Stromal cell of bone marrow (primary cell): ENCODE data around the gene ZNF496.
"Not testable (repeated sequence)": the region's sequence is repeated elsewhere in the genome, so short reads cannot be mapped to it uniquely, and the experiment has no call there.

Experiments used
- DNase-seq: peaks from one replicate; pipeline ENCODE4 v3.0.0-alpha.2; 2012; ENCODE audit warnings: low read depth

ZNF496 gene

DNA sequence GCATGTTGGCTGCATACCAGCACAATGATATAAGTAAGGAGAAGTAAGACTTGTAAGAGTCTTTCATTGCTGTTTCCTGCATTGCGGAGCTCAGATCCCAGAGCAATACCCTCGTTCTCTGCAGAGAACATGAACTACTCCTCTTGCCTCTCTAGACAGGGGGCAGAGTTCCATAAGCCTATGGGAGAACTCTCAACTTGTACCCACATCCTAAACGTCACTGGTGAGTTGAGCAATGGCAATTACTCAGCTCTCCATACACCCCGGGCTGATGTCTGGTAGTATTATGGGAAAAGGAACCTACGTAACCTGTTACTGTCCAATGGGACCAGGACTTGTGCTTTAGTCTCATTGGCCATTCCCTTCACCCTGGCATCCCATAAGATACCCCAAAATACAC lies 27.3 kb upstream of the ZNF496 start:
- DNase-seq: no peak

DNA sequence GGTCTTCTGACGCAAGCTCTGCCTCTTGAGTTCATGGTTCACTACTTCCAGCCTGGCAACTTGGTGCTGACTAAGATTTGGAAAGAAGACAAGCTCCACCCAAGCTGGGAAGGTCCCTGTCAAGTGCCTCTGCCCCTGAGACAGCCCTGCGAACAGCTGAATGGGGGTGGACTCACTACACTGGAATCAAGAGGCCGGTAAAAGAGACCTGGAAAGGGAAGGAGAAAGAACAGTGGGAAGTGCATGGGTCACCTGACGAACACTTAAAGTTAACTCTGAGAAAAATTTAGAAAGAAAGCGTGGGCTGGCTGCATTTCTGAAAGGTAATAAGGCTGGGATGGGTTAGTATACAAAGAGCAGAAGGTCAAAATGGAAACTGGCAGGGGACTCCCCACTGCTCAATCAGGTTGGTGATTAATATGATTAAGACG lies 26.1 kb upstream of the ZNF496 start:
- DNase-seq: peak; percentile 68

DNA sequence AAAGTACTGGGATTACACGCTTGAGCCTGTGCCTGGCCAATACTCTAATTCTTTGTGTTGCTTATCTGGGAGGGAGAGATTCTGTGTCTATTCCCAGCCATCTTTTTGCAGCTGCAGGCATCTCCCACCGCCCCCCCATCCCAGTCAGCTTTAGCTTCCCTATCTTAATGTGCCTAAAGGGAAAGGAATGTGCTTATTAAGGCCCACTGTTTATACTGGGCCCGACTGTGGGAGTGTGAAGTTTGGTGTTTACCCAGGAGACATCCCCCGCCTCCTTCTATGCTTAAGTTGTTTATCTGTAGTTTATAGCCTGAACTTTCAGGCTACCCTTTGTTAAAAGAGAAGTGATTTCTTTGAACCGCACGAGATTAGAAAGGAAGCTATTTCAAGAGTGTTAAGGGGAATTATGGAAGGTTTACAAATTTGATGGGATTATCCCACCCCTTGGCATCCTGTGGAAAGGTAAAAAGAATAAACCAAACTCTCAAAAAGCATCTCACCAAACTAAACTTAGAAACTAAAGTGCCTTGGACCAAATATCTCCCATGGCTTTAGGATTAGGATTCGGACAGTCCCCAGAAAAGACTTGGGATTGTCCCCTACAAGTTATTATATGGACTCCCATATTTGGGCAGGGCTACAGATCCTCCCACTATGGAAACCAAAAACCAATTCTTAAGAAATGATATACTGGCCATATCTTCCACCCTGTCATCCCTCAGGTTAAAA lies 25.5 kb upstream of the ZNF496 start:
- DNase-seq: no peak

DNA sequence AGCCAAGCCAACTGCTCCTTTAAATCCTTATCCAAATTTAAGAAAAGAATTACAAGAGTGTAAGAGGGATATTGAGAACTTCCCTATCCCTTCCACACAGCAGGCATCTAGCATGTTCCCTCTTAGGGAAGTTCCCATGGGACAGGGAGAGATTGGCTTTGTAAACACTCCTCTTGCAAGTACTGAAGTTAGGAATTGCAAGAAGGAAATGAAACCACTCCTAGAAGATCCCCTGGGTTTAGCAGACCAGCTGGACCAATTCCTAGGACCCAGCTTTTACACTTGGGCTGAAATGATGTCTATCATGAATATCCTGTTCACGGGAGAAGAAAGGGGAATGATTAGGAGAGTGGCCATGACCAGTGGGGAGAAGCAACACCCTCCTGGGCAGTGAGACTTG lies 23.5 kb upstream of the ZNF496 start:
- DNase-seq: not testable (repeated sequence)

DNA sequence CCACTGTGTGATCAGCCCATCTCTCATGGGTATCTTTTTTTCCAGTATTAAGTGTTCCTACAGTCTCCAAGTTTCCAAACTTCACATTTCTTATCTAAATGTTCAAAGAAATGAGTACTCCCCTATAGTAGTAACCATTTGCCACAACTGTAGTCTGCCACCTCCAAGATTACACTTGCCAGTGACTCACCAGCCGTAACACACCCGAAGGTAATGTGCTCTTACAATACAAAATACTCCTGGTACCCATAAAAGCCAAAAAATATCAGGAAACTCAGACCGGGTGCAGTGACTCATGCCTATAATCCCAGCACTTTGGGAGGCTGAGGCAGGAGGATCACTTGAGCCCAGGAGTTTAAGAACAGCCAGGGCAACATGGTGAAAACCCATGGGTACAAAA lies 20.5 kb upstream of the ZNF496 start:
- no peak for DNase-seq

DNA sequence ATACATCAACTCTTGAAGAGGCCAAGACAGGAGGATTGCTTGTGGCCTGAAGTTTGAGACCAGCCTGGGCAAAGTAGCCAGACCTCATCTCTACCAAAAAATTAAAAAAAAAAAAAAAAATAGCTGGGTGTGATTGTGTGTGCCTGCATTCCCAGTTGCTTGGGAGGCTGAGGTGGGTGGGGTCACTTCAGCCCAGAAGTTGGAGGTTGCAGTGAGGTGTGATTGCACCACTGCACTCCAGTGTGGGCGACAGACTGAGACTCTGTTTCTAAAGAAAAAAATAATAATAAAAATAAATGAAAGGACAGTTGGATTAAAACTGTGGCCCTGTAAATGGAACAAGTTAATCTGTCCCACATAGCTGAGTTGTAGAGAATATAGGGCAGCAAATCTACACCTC lies 18.9 kb upstream of the ZNF496 start:
- no peak for DNase-seq

DNA sequence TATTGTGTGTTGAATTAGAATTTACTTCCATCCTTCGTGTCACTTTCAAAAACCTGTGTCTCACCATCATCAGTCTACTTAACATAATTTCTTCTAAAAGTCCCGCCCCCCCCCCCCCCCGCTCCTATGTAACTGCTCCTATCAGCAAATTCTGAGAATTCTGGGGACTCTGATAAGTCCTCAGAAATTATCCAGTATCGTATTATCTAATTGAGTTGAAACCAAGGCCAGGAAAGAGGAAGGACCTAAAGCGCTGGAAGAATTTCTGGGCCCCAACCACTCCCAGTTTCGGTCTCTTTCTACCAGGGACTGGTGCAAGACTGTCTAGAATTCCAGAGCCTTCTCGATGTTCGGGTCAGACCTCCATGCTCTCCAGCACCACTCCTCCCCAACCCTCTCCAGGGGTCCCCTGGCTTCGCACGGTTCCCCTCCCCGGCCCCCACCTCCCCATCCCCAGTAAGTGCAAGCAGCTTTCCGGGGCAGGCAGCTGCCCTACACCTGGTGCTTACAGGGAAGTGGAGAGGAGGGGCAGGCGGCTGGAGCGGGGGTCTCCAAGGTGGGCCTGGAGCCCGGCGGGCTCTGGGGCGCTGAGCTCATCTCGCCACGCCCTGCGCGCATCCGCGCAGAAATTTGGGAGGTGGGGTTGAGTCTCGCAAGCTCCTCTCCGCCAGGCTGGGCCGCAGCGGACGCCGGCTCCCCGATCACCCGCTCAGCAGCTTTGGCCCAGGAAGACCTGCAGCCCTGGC lies 16.0 kb upstream of the ZNF496 start:
- DNase-seq: no peak

DNA sequence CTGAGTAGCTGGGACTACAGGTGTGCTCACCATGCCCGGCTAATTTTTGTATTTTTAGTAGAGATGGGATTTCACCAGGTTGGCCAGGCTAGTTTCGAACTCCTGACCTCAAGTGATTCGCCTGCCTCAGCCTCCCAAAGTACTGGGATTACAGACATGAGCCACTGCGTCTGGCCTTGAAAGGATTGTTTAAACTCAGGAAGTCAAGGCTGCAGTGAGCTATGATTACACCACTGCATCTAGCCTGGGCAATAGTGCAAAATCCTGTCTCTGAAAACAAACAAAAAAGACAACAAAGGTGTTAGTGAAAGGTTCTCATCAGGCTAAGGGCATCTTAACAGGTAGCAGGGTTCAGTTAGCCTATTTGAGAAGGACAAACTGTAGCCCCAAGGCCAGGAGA lies 14.2 kb upstream of the ZNF496 start:
- no peak for DNase-seq

DNA sequence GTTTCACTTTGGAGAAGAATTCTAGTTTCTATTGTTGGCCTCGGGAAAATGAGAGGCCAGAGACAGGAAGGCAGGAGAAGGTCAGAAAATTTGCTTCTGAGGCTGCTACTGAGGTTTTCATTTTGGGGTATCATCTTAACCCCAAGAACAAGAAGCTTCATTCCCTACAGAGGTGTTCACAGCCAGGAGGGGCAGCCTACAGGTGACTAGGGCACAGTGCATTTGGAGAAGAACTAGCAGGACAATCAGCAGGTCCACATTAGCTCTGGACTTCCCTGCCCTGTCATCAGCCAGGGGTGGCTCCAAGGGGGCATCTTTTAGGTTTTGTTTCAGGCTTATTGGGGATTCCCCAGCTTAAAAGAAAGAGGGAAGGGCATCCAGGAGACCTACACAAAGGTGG lies 12.1 kb upstream of the ZNF496 start:
- no peak for DNase-seq

DNA sequence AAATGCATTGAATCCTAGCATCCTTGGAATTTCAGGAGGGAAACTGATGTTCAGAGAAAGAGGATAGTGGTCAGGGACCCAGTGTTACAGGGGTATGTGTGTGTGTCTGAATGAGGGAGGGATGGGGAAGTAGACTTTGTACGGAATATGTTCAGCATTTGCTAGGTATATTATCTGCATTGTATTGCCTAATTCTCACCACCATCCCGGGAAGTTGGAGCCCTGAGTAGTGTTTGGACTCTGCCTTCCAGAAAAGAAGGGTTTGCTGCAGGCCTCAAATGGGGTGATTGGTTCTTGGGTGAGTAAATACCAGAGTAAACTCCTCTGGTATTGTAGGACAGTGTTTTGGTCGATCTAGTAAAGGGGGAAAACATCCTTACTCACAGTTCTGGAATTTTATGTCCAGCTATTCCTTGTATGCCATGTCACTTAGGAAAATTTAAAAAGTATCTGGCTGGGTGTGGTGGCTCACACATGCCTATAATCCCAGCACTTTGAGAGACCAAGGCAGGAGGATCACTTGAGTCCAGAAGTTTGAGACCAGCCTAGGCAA lies 7.1 kb upstream of the ZNF496 start:
- no peak for DNase-seq

DNA sequence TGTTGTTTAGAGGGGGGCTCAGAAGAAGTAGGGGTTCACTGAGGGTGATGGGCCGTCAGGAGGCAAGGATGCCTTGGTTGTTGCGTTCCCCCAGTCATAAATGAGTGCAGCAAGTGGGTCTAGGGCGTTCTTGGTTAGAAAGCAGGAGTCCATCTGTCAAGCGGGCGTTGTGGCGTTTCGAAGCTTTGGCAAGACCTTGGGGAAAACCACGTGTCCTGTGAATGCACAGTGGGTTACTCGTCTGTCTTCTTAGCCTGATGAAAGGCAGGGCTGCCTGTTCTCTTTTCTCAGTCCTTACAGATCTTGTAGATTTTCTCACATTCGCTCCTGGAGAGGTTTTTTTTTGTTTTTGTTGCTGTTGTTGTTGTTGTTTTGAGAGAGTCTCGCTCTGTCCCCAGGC lies 6.3 kb upstream of the ZNF496 start:
- DNase-seq: no peak

DNA sequence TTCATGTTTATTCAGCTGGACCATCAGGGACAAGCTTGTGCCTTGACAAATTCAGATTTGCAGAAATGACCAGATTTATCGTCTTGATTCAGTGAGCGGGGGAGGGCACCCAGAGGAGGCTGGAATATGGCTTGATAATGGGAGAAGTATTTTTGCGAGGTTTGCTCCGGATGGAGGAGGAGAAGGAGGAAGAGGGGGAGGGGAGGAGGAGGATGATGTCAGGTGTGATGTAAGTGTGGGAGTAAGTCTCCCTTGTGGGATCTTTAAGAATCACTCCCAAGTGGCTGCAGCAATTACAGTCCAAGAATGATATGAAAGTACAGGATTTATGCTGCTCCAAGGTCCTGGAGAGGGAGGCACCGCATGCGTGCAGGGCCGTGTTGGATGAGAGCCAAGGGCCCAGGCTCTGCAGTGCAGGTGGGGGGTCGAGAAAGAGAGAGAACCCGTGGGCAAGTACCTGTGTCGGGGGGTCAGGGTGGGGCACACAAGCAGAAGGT lies 5.6 kb upstream of the ZNF496 start:
- no peak for DNase-seq

DNA sequence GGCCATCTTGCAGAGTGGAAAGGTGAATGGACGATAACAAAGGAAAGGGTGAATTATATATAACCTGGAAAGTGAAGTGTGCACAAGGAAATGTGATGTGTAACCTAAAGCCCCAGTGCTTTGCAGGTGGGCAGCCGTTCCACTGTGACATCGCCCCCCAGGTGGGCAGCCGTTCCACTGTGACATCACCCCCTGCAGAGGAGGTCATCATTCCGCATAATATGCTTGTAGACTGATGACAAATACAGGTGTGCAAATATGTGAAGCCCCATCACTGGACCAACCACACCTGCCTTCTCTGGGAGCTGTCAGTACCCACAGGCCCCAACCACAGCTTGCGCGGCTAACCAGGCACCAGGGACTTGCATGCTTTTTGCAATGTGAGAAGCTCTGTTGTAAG lies 4.7 kb upstream of the ZNF496 start:
- DNase-seq: no peak

DNA sequence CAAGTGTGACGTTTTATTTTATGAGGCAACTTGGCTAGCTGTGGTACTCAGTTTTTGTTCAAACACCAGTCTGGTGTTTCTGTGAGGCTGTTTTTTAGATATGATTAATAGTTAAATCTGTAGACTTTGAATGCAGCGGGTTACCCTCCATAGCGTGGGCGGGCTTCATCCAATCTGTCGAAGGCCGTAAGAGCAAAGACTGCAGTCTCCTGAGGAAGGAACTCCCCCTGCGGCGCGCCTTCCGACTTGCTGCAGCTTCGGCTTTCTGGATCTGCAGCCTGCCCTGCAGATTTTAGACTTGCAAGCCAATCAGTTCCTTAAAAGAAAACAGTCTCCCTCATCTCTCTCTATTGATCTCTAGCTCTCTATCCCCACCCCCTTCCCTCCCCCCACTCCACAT lies 4.2 kb upstream of the ZNF496 start:
- DNase-seq: no peak

DNA sequence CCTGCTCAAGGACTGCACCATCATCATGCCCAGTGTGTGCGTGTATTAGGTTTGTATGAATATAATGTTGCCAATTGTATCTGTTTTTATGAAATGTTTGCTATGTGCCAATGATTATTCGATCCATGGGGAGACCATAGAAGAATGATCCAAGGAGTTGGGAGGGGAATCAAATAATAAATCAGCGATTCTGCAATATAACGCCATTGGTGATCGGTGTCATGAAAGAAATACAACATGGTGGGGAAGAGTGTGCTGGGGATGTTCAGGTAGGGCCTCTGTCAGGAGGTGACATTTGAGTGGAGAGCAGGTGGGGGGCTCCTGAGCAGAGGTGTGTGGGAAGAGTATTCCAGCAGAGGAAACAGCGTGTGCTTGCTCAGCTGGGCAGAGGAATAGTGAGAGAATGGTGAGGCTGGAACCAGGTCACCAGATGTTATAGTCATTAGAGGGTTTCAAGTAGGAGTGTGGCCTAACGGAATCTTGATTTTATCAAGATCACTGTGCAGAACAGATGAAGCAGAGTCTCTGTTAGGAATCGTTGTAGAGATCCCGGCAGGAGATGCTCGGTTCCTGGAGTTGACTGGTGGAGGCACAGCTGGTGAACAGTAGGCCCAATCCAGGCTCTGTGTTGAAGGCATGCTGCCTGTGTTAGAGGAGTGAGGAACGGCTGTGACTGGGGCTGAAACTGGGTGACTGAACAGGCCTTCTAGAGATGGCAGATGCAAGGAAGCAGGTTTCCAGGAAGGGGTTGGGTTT lies 2.9 kb upstream of the ZNF496 start:
- no peak for DNase-seq

DNA sequence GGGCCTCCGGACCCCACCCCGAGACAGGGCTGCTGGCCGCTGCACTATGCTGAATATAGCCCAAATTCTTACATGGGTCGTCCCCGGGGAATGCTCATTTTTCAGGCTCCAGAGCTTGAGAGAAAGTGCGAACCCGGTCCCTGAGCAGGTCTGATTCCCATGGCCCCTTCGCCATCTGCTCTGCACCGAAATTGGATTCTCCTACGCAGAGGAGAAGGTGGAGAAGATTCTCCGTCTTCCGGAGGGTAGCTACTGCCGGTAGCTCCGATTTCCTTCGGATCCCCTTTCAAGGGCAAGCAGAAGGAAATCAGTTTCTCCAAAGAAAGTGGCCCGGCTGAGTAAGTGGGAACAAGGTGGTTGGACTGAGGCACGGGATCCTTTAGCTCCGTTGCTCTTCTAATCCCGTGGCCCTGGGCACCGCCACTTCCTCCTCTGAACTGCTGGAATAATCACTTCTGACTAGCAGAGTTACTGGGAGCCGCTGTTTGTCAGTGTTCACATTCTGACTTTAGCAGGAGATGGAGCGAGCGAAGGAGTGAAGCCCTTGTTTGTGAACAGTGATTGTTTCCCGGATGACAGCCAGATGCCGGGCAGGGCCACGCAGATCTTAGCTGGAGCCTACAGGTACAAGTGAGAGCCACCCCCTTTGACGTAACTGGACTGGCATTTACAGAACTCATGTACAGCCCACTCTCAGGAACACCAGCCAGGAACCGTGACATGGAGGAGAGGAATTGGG lies 1.1 kb upstream of the ZNF496 start:
- DNase-seq: no peak

DNA sequence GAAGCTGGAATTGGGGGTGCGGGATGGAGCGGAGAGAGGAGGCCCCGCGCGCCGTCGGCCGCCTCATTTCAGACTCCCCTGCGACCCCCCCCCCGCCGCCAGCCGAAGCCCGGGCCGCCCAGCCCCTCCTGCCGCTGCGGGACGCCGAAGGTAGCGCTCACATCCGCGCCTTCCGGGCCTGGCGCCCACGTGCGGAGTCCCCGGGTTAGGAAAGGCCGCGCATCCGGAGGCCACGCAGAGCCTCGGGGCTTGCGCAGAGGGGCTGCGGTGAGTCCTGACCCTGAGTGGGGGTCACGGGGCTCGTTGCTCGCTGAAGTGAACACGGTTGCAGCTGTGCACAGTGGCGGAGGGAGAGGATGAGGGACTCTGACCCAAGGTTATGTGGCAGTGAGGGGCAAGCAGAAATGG lies 552 bp upstream of the ZNF496 start:
- no peak for DNase-seq

DNA sequence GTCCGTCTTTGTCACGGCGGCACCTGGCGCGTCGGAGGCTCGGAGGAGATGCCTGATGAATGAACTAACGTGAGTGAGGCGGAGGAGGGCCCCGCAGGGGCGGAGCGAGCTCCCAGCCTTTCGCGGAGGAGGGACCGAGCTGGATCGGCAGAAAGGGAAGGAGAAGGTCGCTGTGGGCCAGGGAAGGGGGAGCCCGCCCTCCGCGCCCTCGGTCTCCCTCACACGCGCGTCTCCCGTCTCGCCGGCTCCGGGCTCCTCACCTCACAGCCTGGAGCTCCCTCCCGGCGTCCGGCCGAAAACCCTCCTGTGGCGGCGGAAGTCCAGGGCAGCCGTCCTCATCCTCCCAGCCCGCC lies 519 bp downstream of the ZNF496 start:
- peak; percentile 54 for DNase-seq

DNA sequence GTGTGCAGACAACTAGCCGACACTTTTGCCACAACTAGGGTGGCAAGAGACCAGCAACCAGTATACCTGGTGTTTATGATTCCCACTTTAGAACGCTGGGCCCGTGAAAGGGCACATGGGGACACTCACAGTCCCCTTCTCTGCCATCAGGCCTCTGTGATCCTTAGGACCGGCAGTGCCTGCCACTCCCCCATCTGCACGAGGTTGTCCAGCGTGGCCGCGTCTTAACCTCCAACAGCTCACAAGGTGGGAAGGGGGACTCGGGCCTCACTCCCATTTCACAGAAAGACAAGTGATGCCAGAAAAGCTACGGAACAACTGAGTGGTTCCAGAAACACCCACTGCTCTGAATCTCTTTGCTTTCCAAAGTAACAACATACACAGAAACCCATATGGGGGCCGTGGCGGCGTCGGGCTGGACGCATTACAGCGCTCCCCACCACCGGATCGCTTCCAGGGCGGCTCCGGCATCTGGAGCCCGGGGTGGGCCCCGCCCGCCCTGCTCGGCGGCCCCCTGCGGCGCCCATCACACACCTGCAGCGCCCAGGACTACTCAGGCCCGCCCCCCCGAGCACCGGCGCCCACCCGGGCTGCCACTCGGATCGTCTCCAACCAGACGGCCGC lies 1.0 kb downstream of the ZNF496 start:
- DNase-seq: no peak

DNA sequence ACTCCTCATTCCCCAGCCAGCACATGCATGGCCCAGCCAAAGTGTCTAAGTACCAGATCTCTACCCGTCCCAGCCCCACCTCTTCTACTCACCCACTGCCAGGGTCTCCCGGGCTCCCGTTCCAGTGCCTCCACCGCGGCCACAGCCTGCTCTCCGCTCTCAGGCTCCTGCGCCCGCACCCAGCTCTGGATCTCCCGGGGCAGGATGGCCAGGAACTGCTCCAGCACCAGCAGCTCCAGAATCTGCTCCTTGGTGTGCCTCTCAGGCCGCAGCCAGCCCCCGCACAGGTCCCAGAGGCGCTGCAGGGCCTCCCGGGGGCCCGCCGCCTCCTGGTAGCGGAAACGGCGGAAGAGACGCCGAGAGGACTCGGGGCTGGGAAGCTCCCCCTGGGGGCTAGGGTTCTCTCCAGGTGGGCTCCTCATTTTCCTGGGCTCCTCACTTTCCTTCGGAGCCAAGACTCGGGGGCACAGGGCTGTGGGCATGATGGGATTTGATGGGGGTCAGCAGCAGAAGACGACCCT lies 2.5 kb downstream of the ZNF496 start:
- no peak for DNase-seq

DNA sequence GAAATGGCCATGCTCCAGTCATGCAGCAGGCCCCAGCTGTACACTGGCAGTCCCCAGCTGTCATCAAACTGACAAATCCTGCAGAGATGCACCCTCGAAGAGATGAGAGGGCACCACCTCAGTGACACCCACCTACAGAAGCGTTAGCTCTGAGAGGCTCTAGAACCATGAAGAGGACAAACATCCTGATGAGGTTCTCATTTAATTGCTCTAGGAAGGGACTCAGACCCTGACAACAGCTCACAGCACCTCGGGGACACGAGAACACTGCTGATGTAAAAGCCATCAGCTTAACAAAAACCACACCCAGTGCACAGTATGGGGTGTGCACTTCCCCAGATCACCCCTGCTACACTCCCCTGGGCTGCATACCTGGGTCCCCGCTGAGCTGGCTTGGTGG lies 3.4 kb downstream of the ZNF496 start:
- DNase-seq: no peak
